GM23338 (cell line): ENCODE data around the gene C5AR1. TPM values are rescaled to one million over a fixed set of nuclear protein-coding genes. Genes with fewer than 3 reads are reported as not detected.
A peak's percentile ranks its signal among the peaks of the same experiment; 100 is the strongest.

Experiments used
- ATAC-seq: fragments of 200-7000 bp; cut with Tn5 transposase; 3 replicates; pipeline ENCODE4 v1.9.1; 2020
- DNase-seq: peaks from one replicate; pipeline ENCODE4 v3.0.0-alpha.2; 2015; ENCODE audit warnings: low spot score
- H2AFZ ChIP-seq: fragments of 200-600 bp; sonication (generic); 2 replicates; pipeline ENCODE4 v1.8.0; 2016; ENCODE audit warnings: antibody characterized with exemption, mild to moderate bottlenecking, moderate library complexity
- H3F3A ChIP-seq: fragments of 200-600 bp; sonication (generic); replicated peaks from 2 replicates; pipeline ENCODE4 v1.8.0; 2017; ENCODE audit warnings: antibody characterized with exemption, mixed run types, low read depth
- H3K27ac ChIP-seq: fragments of 200-600 bp; sonication (generic); 2 replicates; pipeline ENCODE4 v1.6.1; 2016; ENCODE audit warnings: low read depth
- H3K27me3 ChIP-seq: fragments of 200-600 bp; sonication (generic); 2 replicates; pipeline ENCODE4 v1.8.0; 2016; ENCODE audit warnings: mild to moderate bottlenecking, mixed run types, moderate library complexity; ENCODE audit not compliant: insufficient read depth
- H3K36me3 ChIP-seq: fragments of 200-600 bp; sonication (generic); 2 replicates; pipeline ENCODE4 v1.8.0; 2016; ENCODE audit warnings: mild to moderate bottlenecking; ENCODE audit not compliant: insufficient read depth
- H3K4me1 ChIP-seq: fragments of 200-600 bp; sonication (generic); 2 replicates; pipeline ENCODE4 v1.8.0; 2016; ENCODE audit warnings: mild to moderate bottlenecking, moderate library complexity; ENCODE audit not compliant: insufficient read depth
- H3K4me2 ChIP-seq: fragments of 200-600 bp; sonication (generic); 2 replicates; pipeline ENCODE4 v1.7.1; 2017; ENCODE audit warnings: mixed run types
- H3K4me3 ChIP-seq: fragments of 200-600 bp; sonication (generic); 2 replicates; pipeline ENCODE4 v1.6.1; 2016; ENCODE audit warnings: mixed run types
- H3K79me2 ChIP-seq: fragments of 200-600 bp; sonication (generic); replicated peaks from 2 replicates; pipeline ENCODE4 v1.8.0; 2017; ENCODE audit warnings: mild to moderate bottlenecking; ENCODE audit not compliant: insufficient read depth
- H3K9me2 ChIP-seq: fragments of 200-600 bp; sonication (generic); 2 replicates; pipeline ENCODE4 v1.8.0; 2017; ENCODE audit not compliant: insufficient read depth
- H4K20me1 ChIP-seq: fragments of 200-600 bp; sonication (generic); replicated peaks from 2 replicates; pipeline ENCODE4 v1.8.0; 2017; ENCODE audit warnings: mild to moderate bottlenecking; ENCODE audit not compliant: insufficient read depth
- H3K27ac Mint-ChIP-seq: 2 replicates; pipeline ENCODE4 v1.8.0; 2020; ENCODE audit warnings: inconsistent platforms, mild to moderate bottlenecking, moderate library complexity, mixed read lengths
- H3K27me3 Mint-ChIP-seq: 3 replicates; pipeline ENCODE4 v1.8.0; 2022; ENCODE audit warnings: low read depth, mild to moderate bottlenecking, moderate library complexity, mixed read lengths, inconsistent platforms; ENCODE audit not compliant: insufficient read depth, poor library complexity
- H3K36me3 Mint-ChIP-seq: 3 replicates; pipeline ENCODE4 v1.8.0; 2021; ENCODE audit warnings: low read depth, mild to moderate bottlenecking, inconsistent platforms, moderate library complexity, mixed read lengths
- H3K4me1 Mint-ChIP-seq: 3 replicates; pipeline ENCODE4 v1.8.0; 2020; ENCODE audit warnings: mild to moderate bottlenecking, inconsistent platforms, mixed read lengths
- H3K4me3 Mint-ChIP-seq: 3 replicates; pipeline ENCODE4 v1.8.0; 2021; ENCODE audit warnings: moderate library complexity, mild to moderate bottlenecking, inconsistent platforms, mixed read lengths
- H3K9me3 Mint-ChIP-seq: 3 replicates; pipeline ENCODE4 v1.8.0; 2020; ENCODE audit warnings: moderate library complexity, mild to moderate bottlenecking, inconsistent platforms, mixed read lengths
- CREB1 ChIP-seq: fragments of 250-450 bp; sonication (Bioruptor Pico); IDR thresholded peaks from 2 replicates; pipeline ENCODE4 v1.5.0; 2020; ENCODE audit warnings: low read depth, mild to moderate bottlenecking, moderate library complexity
- CTCF ChIP-seq, 2 experiments: fragments of 200-600 bp in 1 of 2; sonication (generic) in 1 of 2; conservative IDR thresholded peaks; 2 replicates each; pipeline versions ENCODE4 v1.5.1 to v1.6.1; 2016 to 2017; ENCODE audit warnings: antibody characterized with exemption in 2 of 2, low read depth in 2 of 2, mild to moderate bottlenecking in 2 of 2, moderate library complexity in 1 of 2
- EZH2 ChIP-seq: fragments of 200-600 bp; sonication (generic); IDR thresholded peaks from one replicate; pipeline ENCODE4 v1.8.0; 2017; ENCODE audit warnings: antibody characterized with exemption, mild to moderate bottlenecking, low read depth; ENCODE audit not compliant: unreplicated experiment
- JUNB ChIP-seq: IDR thresholded peaks from one replicate; pipeline ENCODE4 v1.6.1; 2016; ENCODE audit warnings: antibody characterized with exemption; ENCODE audit not compliant: unreplicated experiment
- POLR2AphosphoS5 ChIP-seq: IDR thresholded peaks from 2 replicates; pipeline ENCODE4 v1.6.1; 2016; ENCODE audit warnings: antibody characterized with exemption, low read depth
- STAT1 ChIP-seq: IDR thresholded peaks from one replicate; pipeline ENCODE4 v1.6.1; 2016; ENCODE audit warnings: antibody characterized with exemption; ENCODE audit not compliant: unreplicated experiment
- polyA plus RNA-seq: library from polyadenylated mRNA; unstranded; fragments of >200 nt; fragmentation: Nextera tagmentation; extraction: Ambion mirVana; gene quantifications from 2 replicates; pipeline ENCODE4 v1.2.1, GENCODE V29; 2016
- total RNA-seq: library from RNA; depleted of rRNA; stranded (reverse); fragments of >200 nt; shearing (Covaris generic); gene quantifications from 2 replicates; pipeline ENCODE4 v1.2.3, GENCODE V29; 2014
- TF ChIP-seq, protein P1 (sequence below): IDR thresholded peaks from one replicate; pipeline ENCODE4 v1.6.1; 2018; ENCODE audit warnings: antibody characterized with exemption; ENCODE audit not compliant: unreplicated experiment

Gene C5AR1
- total and polyA plus RNA-seq, 2 experiments from 2014 or later = 0.08 TPM; not detected in 1

DNA sequence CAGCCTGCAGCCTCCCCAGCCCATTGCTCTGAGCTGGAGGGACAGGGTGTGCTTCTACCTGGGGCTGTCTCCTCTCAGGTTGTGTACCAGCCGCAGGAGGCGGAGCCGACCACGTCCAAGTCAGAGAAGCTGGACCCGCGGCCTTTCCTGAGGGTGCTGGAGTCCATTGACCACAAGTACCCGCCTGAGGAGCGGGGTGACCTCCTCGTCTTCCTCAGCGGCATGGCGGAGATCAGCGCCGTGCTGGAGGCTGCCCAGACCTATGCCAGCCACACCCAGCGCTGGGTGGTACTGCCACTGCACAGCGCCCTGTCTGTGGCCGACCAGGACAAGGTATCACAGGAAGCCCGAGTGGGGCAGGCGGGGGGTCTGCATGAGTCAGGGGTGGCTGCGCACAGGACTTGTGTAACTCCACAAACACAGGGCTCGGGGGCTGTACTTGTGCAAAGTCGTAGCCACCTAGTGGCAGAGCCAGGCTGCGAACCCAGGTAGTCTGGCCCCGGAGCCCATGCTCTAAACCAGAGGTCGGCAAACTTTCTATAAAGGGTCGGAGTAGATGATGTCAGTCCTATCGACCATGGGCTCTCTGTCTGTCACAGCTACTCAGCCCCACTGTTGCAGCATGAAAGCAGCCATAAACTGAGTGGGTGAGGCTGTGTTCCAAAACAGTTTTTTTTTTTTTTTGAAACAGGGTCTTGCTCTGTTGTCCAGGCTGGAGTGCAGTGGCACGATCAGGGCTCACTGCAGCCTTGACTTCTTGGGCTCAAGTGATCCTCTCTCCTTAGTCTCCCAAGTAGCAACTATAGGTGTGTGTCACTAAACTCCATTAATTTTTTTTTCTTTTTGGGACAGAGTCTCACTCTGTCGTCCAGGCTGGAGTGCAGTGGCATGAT is 48.4 kb downstream of the C5AR1 start:
- no peaks in the 10 kb centered on the region for H3K4me1 ChIP-seq
- peaks cover 33% of the 10 kb centered on the region for H4K20me1 ChIP-seq
- ATAC-seq (peak; percentile 91), DNase-seq (peak; percentile 79)
- H3K4me3 ChIP-seq = no peak overlapping the region
- no peaks in the 10 kb centered on the region for H3K9me3 Mint-ChIP-seq
- H3K27ac Mint-ChIP-seq = no peak overlapping the region
- peaks cover 2% of the 10 kb centered on the region for H3K27me3 Mint-ChIP-seq
- no peak overlapping the region for H3K4me2 ChIP-seq
- H3F3A ChIP-seq = peaks cover 11% of the 10 kb centered on the region; the same call in 1 of the 2 replicates
- no peak overlapping the region for H3K4me3 Mint-ChIP-seq
- no peak overlapping the region for H3K27ac ChIP-seq
- no peak for TF ChIP-seq POLR2AphosphoS5
- no peak for TF ChIP-seq JUNB
- peak; percentile 49 to 50 for TF ChIP-seq CTCF (conservative IDR thresholded peaks at IDR 0.05; ENCODE audit: low read depth in 2 of 2)
- no peak for TF ChIP-seq EZH2
- H3K27me3 ChIP-seq = no peaks in the 10 kb centered on the region
- H3K79me2 ChIP-seq = peaks cover 23% of the 10 kb centered on the region
- H2AFZ ChIP-seq = no peak overlapping the region
- H3K36me3 Mint-ChIP-seq = peaks cover 98% of the 10 kb centered on the region
- H3K36me3 ChIP-seq = peaks cover 69% of the 10 kb centered on the region
- no peaks in the 10 kb centered on the region for H3K9me2 ChIP-seq
- no peaks in the 10 kb centered on the region for H3K4me1 Mint-ChIP-seq

GRCh38 chr19:47358936-47359335 is 49.3 kb downstream of the C5AR1 start:
- H3K4me1 Mint-ChIP-seq = no peaks in the 10 kb centered on the region
- Histone ChIP-seq H3K27ac (no peak overlapping the region), H3K4me3 (no peak overlapping the region), H3K36me3 (peaks cover 69% of the 10 kb centered on the region), H2AFZ (no peak overlapping the region), H3K4me2 (no peak overlapping the region), H3K79me2 (peaks cover 14% of the 10 kb centered on the region), H4K20me1 (peaks cover 33% of the 10 kb centered on the region), H3F3A (peaks cover 11% of the 10 kb centered on the region; the same call in 1 of the 2 replicates), H3K27me3 (no peaks in the 10 kb centered on the region), H3K4me1 (no peaks in the 10 kb centered on the region), H3K9me2 (no peaks in the 10 kb centered on the region)
- H3K4me3 Mint-ChIP-seq = no peak overlapping the region
- H3K9me3 Mint-ChIP-seq = no peaks in the 10 kb centered on the region
- H3K27me3 Mint-ChIP-seq = peaks cover 2% of the 10 kb centered on the region
- H3K27ac Mint-ChIP-seq = no peak overlapping the region
- DNase-seq (no peak), ATAC-seq (no peak)
- TF ChIP-seq STAT1 = no peak
- TF ChIP-seq, protein P1, sequence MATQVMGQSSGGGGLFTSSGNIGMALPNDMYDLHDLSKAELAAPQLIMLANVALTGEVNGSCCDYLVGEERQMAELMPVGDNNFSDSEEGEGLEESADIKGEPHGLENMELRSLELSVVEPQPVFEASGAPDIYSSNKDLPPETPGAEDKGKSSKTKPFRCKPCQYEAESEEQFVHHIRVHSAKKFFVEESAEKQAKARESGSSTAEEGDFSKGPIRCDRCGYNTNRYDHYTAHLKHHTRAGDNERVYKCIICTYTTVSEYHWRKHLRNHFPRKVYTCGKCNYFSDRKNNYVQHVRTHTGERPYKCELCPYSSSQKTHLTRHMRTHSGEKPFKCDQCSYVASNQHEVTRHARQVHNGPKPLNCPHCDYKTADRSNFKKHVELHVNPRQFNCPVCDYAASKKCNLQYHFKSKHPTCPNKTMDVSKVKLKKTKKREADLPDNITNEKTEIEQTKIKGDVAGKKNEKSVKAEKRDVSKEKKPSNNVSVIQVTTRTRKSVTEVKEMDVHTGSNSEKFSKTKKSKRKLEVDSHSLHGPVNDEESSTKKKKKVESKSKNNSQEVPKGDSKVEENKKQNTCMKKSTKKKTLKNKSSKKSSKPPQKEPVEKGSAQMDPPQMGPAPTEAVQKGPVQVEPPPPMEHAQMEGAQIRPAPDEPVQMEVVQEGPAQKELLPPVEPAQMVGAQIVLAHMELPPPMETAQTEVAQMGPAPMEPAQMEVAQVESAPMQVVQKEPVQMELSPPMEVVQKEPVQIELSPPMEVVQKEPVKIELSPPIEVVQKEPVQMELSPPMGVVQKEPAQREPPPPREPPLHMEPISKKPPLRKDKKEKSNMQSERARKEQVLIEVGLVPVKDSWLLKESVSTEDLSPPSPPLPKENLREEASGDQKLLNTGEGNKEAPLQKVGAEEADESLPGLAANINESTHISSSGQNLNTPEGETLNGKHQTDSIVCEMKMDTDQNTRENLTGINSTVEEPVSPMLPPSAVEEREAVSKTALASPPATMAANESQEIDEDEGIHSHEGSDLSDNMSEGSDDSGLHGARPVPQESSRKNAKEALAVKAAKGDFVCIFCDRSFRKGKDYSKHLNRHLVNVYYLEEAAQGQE = no peak
- no peak for TF ChIP-seq CREB1 (CRISPR knock-in tag)
- no peak for TF ChIP-seq EZH2
- peaks cover 98% of the 10 kb centered on the region for H3K36me3 Mint-ChIP-seq
